NCI-H1105 (cell line): Measurements from ENCODE around the gene LDAH.

Source experiments
- DNase-seq: peaks from one replicate; lab custom pipeline; 2025; lab: John Stamatoyannopoulos, UW

The LDAH gene

DNA sequence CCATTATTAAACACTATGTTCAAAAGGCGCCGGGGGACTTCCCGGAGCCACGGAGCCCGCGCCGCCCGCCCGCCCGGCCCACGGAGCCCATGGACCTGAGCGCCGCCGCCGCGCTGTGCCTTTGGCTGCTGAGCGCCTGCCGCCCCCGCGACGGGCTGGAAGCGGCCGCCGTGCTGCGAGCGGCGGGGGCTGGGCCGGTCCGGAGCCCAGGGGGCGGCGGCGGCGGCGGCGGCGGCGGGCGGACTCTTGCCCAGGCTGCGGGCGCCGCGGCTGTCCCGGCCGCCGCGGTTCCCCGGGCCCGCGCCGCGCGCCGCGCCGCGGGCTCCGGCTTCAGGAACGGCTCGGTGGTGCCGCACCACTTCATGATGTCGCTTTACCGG, 155.8 kb downstream of the LDAH start:
- DNase-seq: no peak

DNA sequence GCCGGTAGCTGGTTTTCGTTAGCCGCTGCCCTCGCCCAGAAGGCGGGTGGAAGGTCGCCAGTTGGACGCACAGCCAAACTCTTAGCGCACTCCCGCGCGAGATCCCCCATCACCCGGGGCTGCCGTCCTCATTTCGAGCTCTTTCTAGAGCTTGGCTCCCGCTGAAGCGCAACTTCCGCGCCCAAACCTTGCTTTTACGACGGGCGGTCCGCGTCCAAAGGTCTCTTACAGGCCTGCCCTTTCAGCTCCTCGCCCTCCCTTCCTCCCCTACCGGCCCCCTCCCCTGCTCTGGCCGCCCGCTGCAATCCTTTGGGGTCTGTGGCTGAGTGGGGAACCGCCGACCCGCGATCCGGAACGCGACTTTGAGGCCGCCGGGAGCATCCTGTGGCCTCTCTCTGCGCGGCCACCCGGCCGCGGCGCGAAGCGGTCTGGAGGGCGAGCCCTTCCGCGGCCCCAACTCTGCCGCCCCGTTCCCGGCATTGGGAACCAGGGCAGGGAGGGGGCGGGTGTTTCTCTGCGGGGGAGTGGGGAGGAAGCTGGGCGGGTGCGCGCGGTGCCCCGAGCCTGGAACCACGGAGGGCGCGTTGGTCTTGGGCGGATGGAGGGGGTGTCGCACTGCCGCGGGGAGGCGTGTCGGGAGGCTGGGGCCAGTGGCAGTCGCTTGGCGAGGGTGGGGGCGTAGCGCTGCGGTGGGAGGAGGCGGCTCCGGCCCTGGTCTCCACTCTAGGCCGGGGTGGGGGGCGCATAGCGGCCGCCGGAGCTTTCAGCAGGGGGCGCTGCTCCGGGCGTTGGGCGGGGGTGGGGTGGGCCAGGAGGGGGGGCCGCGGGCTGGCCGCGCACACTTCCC, 156.4 kb downstream of the LDAH start, which contains the start of gene GDF7:
GDF7 (plus strand) TSS at position 841 of the 847 bp plus-strand sequence. CDS start 96 bp downstream, outside the sequence.
- no peak for DNase-seq

DNA sequence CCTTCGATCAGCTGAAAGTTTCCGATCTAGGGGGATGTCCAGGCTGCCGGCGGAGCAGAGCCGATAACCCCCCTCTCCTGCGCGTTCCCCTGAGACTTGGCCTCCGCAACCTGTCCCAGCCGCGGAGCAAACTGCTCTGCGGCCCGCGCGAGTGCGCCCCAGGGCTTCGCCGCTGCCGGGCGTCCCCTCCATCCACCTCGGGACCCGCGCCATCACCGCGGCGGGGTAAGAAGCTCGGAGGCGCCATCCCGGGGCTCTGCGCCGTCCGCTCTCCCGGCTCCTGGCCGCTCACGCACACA, 156.9 kb downstream of the LDAH start:
- DNase-seq: no peak

DNA sequence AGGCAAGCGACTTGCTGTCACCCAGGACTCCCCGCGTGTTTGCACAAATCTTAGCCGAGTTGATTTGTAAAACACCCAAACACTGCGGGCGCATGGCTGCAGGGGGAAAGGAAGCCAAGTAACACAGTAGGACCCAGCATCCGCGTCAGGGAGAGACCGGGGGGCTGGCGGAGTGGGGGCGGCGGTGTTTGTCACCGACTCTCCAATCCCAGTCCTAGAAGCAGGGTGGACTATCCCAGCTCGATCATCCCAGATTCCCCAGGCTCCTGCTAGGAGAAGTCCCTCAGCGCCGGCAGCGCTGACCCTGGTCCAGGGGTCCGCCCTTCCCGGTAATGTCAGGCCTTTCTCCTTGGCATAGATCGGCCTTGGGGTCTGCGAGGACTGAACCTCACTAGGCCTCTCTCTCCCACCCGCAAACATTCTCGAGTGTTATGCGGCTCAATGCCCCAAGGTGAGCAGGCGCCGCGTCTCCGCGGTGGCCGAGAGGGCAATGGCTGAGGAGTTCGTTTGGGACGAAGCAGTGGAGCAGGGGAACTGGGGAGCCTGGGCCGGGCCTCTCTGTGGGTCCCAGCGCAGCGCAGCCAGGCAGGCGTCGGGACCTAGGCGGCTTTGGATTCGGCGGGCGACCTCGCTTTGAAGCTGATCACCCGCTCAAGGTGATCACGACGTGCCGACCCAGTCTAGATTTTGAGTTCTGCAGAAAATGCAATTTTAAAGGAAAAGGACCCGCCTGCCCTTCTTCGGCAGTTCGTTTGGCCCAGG, 157.5 kb downstream of the LDAH start:
- no peak for DNase-seq

DNA sequence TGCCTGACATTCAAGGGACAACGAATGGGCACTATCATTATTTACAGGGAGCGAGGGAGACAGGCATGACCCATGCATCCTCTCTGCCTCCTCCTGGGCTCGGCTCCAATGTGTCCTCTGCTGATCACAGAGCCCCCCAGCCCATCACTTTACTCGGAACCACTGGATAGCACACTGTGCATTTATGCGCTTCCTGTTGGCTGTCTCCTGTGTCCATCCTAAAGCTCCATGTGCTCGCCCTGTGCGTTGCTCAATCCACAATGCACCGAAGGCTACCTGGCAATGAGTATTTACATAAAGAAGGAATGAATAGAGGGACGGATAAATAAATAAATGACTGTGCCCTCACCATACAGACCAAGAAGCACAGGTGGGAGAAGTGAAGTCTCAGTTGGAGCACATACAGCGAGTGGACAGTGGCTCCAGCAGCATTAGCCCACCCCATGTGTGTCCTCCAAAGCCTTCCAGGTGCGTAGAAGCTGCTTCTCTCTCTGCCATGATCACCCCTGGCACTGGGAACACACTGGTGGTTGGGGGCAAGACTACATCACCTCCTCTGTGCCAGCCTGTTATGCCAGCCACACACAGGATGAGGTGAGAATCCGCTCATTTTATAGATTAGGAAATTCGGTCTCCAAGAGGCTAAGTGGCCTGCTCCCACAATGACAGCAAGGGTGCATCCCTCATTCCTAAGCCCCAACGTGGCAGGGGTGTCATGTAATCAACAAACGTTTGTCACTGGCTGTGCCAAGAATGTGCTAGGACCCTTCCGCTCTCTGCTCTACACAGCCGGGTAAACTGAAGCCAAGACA, 158.3 kb downstream of the LDAH start:
- DNase-seq: no peak

DNA sequence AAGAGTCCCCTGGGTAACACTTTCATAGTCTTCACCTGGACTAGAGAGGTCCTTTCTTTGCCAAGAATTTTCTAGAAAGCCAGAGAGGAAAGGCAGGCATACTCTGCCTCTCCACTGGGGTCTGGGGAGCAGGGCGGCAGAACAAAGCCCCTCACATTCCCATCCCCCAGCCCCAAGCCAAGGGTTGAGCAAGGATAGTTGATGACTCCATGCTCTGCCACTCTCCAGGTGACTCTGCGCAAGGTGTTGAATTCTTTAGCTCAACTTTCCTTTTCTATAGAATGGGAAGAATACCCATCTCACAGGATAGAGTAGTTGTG, 158.9 kb downstream of the LDAH start:
- DNase-seq: no peak

DNA sequence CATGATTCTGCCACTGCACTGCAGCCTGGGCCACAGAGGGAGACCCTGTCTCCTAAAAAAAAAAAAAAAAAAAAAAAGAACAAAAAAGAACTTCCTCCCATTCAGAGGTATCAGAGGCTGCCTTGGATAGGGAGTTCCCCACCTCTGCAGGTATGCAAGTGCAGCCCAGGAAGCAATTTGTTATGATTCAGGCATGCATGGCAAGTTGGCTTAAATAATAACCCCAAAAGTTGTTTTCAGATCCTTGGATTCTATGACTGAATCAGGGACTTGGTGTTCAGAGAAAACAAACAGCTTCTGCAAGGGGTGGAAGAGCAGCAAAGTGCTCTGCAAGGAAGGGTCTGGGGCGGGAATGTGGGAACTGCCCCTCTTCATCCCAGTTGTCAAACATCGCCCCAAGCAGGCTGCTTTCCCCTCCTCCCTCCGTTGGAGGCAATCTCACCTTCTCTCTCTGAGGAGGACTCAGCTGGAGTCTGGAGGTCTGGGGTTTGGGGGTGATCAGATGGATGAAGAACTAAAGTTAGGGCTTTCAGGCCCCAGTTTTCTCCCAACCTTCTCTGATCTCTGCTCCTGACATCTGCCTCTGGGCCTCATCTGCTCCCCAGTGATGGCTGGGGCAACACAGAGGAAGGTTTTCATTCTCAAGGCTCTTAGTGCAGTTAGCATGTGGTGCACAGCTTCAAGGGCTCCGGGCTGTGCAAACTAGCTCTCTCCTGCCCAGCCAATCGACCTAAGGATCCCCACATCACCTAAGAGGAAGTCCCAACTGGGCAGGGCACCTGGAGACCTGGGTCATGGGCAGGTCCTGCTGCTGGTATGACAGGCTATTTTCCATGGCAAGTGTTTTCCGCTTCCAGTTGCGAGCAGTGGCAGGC, 159.5 kb downstream of the LDAH start:
- DNase-seq: no peak

DNA sequence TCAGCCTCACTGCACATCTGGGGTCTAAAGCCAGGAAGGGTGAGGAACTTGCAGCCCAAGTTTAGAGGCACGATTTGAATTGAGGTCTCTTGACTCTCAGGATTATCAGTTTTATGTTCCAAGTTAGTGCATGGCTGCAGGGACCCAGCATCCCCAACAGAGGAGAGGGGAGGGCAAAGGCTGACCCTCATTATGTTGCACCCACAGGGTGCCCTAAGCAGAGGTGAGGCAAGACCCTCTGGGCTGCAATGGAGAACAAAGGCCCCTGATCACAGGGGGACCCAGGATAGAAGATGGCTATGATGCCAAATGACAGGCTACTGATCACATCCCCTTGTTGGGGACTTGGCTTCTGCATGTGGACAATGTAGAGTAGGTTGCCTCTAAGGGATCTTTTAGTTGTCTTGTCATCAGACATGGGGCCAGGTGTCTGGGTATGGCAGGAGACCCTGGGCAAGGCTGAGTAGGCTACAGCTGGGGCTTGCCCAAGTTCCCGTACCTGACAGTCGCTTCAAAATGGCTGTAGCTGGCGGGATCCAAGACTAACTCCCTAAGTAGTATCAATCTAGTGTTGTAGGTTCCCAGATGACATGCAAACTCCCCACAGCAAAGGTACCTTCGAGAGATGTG, 160.5 kb downstream of the LDAH start:
- no peak for DNase-seq

DNA sequence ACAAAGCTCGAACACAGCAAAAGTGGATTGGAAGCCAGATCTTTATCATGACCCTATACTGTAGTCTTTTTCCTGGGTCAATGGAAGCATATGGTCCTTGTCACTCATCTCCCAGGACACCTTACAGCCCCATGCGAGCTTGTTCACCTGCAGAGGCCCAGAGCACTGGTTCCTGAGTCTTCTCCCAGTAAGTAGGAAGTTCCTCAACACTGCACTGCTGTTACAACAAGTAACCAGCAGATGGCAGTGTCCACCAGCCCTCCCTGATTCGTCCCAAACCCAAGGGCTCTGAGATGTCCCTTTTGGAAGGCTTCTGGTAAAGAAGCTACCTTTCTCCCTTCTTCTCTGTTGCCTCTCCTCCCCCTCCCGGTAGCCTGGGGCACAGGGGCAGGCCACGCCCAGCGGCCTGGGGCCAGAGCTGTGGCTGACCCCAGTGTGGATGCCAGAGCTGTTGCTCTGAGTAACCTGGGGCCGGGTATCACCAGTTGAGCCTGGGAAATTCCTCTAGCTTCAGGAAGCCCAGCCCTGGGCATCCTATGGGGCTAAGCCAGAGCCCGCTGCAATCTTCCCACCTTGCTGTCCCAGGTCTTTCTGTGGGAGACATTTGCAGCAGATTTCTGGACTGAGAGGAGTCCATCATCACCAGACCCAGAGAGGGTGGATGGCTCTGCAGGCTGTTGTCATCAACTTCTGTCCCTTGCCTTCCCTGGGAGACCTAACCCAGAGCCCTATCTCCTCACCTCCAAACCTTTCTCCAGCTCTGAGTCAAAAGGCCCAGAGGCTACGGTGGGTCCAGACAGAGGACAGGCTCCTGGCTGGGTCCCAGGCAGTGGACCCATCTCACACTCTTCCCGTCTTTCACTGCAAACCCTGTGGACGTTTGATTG, 161.2 kb downstream of the LDAH start:
- peak; percentile 14 for DNase-seq

DNA sequence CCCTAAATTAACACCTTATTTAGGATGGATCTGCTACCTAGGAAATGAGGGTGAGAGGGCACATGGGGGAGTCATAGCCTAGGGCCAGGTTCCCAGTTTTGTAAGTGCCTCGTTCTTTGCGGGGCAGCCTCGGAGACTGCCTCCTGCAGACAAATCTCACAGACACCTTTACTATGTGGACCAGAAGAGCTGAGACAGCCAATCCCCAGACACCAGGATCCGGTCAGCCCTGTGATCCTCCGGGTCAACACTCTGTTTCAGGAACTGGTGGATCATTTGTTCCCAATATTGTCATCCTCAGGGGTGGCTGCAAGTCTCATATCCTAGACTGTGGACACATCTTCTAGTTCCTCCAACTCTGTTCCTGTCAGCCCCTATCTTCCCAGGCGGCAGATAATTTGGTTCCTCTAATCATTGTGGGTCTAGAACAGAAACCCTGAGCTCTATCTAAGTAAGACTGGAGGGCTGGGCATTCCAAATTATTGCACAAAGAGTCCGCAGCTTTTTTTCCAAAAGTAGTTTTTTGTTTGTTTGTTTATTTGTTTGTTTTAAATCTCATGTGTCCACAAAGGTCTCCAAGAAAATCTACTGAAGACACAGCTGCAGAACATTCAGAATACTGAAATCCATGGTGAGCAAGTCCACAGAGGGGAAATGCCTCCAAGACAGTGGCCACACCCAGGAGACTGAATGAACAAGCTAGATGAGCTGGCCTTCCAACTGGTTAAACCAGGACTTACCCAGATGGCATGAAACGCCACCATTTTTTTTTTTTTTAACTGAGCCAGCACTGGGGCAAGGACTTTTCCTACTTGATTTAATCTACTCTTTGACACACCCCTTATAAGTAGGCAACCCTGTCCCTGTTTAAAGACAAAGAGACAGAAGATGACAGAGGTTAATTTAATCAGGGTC, 162.1 kb downstream of the LDAH start:
- no peak for DNase-seq

DNA sequence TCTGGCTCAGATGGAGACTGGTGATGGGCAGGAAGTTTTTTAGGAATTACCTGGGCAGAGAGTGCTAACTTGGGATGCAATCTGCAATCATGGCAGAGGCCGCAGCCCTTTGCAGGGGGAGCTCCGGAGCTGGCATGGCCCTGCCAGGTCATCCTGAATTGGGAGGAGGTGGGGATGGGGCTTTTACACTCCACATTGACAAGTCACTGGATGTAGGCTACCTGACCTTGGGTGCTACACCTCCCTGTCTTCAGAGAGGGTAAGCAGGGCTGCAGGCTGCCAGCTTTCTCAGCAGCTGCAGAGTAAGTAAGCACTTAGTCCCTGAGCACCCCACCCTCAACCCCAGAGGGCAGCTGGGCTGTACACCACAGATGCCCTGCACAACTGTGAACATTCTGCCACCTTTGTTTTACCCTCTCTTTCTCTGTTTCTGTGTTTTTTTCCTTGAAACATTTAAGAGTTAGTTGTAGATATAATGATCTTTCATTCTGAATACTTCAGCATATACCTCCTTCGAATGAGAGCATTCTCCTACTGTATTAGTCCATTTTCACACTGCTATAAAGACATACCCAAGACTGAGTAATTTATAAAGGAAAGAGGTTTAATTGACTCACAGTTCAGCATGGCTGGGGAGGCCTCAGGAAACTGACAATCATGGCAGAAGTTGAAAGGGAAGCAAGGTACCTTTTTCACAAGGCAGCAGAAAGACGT, 165.2 kb downstream of the LDAH start:
- DNase-seq: no peak

DNA sequence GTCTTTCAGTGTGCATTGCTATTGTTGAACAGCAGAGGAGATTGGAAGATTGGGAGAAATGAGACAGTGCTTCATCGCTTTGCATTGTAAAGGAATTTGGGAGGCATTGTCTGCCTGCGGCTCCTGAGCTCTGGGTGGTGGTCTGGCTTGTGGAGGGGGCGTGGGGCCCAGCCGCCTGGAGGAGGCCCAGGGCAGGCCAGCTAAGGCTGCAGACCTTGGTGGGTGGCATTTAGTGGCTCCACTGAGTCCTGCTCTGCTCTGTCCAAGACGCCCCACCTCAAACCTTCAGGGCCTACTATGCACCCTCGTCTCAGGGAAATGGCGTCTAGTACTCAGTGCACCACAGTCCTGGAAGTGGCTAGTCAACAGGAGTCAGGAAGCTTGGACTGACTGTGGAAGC, 166.3 kb downstream of the LDAH start:
- no peak for DNase-seq

DNA sequence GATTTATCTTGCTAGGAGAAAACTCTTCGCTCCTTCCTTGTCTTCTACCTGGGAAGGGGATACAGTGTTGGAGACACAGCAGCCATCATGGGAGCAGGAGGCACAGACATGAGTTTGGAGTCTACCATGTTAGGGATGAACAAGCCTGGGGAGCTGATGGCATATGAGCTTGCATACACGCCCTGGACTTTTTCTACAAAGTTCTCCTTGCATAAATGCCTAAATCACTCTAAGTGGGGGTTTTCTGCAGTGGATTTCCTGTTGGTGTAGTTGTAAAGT, 168.4 kb downstream of the LDAH start:
- DNase-seq: no peak

DNA sequence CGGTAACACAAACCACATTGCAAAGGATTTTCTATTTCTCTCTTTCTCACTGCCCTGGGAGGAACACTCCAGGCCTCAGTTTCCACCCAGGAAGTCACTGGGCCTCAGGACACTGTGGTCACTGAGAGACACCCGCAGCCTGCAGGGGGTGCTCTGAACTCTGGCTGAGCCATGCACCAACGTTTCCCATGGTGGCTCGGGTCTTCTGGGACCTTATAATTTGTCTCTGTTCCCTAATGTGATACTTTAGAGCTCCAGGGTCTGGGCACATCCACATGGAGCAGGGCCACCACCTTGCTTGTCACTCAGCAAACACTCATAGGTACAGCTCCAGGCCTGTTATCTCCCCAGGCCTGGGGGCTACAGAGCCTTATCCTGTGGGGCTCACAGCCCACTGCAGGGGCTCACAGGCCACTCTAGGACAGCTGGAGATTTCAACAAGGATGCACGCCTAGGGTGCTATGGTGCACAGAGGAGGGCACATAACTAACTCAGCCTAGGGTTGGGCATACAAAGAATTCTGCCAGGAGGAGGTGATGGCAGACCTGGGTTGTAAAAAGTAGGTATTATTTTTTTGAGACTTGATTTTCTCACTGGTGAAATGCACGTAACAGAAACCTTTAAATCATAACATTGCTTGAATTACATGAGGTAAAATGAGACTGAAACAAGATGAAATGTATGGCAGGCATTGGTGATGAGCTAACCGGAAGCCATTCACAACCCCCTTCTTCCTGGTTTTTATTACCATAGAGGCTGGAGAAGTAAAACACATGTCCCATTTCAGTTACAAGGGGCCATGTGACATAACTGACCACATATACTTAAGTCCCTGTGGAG, 169.0 kb downstream of the LDAH start:
- DNase-seq: no peak

DNA sequence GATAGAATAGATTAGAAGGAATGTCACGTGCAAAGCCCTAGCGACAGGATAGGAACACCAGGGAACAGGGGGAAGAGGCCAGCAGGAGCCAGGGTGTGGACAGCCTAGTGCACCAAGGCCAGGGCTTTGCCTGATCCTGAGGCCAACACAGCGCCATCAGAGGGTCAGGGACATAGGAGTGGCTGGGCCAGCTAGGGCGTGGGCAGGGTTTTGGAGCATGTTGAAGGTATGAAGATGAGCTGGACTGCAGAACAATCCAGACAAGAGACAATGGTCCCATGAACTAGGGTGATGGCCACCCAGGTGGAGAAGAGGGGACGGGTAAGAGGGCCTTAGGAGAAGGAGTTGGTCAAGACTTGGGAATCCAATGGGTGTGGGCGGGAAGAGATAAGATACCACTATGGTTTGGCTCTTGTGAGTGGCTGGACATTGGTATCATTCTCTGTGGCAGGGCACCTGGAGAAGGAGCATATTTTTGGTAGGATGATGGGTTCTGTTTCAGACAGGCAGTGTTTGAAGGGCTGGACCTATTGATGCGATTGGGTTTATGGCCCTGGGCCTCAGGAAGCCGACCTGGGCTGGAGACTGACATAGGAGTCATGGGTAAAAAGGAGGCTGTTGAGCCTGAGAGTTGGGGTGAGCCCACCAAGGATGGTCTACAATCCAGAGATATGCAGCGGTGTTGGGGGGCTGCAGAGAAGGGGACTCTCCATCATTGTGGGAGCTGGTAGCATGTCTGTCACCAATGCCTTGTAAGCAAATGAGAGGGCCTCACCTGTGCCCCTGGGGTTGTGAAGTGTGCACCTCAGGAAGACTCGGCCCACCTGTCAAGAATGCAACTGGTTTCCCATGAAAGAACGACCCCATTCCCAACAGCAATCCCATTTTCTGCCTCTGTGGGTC, 170.0 kb downstream of the LDAH start:
- no peak for DNase-seq

DNA sequence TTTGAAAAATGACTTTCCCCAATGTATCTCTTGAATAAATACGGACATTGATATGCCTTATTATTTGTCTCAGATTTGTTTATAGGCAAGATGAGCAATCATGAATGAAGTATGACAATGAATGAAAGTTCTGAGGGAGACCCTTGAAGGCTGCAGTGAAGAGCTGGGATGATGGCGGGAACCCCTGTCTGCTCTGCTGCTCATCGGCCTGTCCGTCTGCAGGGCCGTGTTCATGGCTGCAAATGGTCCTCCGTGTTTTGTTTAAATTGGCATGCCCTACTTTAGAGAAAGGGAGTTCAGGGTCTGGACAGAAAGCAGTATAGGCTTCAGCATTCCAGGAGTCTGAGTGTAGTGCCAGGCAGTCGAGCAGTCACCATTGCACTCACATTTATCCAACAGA, 170.8 kb downstream of the LDAH start:
- DNase-seq: no peak

DNA sequence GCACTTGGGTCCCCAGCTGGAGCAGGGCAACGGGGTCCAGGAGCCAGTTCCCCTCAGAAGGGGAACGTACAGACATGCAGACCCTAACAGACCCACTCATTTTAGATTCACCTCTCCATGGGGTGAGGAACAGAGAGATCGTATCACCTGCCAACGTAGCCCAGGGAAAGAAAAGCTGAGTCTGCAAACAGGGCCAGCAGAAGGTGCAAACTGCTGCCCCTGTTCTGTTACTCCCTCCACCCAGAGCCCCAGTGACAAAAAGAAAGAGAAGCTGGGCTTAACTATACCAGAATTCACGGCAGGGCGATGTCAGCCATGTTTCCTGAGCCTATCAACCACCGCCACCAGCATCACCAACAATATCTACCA, 171.2 kb downstream of the LDAH start:
- no peak for DNase-seq
